ENCODE results near the gene AVPR2.

The AVPR2 gene

GRCh38 chrX:153879741-153880439 is 24.6 kb upstream of the AVPR2 start:
- no peak for DNase-seq
- no peak overlapping the region for H3K9ac ChIP-seq (ENCODE audit: low read depth, low read length)
- H3K36me3 ChIP-seq (ENCODE audit: insufficient read depth, low read length), result no peaks in the 10 kb centered on the region
- no peak overlapping the region for H3K4me3 ChIP-seq (ENCODE audit: low read depth in 1 of 2, low read length in 2 of 2)
- no peaks in the 10 kb centered on the region for H3K79me2 ChIP-seq (ENCODE audit: insufficient read depth, low read length)
- no peak overlapping the region for H3K27ac ChIP-seq (ENCODE audit: low read length)
- H3K9me3 ChIP-seq (ENCODE audit: insufficient read depth, low read length, severe bottlenecking), result no peaks in the 10 kb centered on the region
- TF ChIP-seq EZH2 (IDR thresholded peaks at IDR 0.05; ENCODE audit: borderline replicate concordance, low read depth, low read length, severe bottlenecking), result no peak
- no peak for TF ChIP-seq CTCF (IDR thresholded peaks at IDR 0.05; ENCODE audit: borderline replicate concordance, extremely low read depth, low read length, poor library complexity, severe bottlenecking)
- no peak overlapping the region for H2AFZ ChIP-seq (ENCODE audit: low read depth, low read length)
- peaks cover 12% of the 10 kb centered on the region for H4K20me1 ChIP-seq (ENCODE audit: insufficient read depth, low read length)
- H3K27me3 ChIP-seq (ENCODE audit: insufficient read depth, low read length, poor library complexity), result no peaks in the 10 kb centered on the region
- no peak for ATAC-seq (ENCODE audit: insufficient read depth, low read depth)
- no peaks in the 10 kb centered on the region; the same call in 1 of the 2 replicates for H3K4me1 ChIP-seq (ENCODE audit: insufficient read depth, low read length)
- no peak overlapping the region for H3K4me2 ChIP-seq (ENCODE audit: insufficient read depth, low read length)

- ATAC-seq (ENCODE audit: insufficient read depth, low read depth) (no peak), DNase-seq (no peak)
- no peaks in the 10 kb centered on the region for H3K27me3 ChIP-seq (ENCODE audit: insufficient read depth, low read length, poor library complexity)
- no peak overlapping the region for H3K4me3 ChIP-seq (ENCODE audit: low read depth in 1 of 2, low read length in 2 of 2)
- no peaks in the 10 kb centered on the region for H3K9me3 ChIP-seq (ENCODE audit: insufficient read depth, low read length, severe bottlenecking)
- no peaks in the 10 kb centered on the region; the same call in 1 of the 2 replicates for H3K4me1 ChIP-seq (ENCODE audit: insufficient read depth, low read length)
- H3K27ac ChIP-seq (ENCODE audit: low read length), result no peak overlapping the region
- H3K4me2 ChIP-seq (ENCODE audit: insufficient read depth, low read length), result no peak overlapping the region
- no peaks in the 10 kb centered on the region for H3K79me2 ChIP-seq (ENCODE audit: insufficient read depth, low read length)
- H4K20me1 ChIP-seq (ENCODE audit: insufficient read depth, low read length), result peaks cover 8% of the 10 kb centered on the region
- no peak overlapping the region for H2AFZ ChIP-seq (ENCODE audit: low read depth, low read length)
- TF ChIP-seq CTCF (IDR thresholded peaks at IDR 0.05; ENCODE audit: borderline replicate concordance, extremely low read depth, low read length, poor library complexity, severe bottlenecking) (no peak), EZH2 (IDR thresholded peaks at IDR 0.05; ENCODE audit: borderline replicate concordance, low read depth, low read length, severe bottlenecking) (no peak)
- no peak overlapping the region for H3K9ac ChIP-seq (ENCODE audit: low read depth, low read length)
- H3K36me3 ChIP-seq (ENCODE audit: insufficient read depth, low read length), result no peaks in the 10 kb centered on the region
Observed at GRCh38 chrX:153880440-153880815, 24.0 kb upstream of the AVPR2 start.

DNA sequence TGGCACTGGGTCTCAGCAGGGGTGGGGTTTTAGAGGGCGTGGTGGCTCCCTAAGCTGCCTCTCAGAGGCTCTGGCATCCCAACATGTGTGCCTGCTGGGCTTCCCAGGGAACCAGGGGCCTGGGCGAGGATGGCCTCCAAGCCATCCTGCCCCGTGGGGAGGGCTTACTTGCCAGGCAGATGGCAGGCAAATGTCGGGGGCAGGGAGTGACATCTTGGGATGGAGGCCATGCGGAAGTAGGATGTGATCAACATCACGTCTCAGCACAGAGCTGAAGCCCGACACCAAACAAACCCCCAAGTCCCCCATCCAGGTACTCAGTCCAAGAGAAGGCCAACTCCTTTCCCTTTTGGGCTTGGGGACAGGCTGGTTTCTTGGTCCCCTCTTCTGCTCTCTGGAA is 23.2 kb upstream of the AVPR2 start:
- H2AFZ ChIP-seq (ENCODE audit: low read depth, low read length), result no peak overlapping the region
- no peak overlapping the region for H3K27ac ChIP-seq (ENCODE audit: low read length)
- TF ChIP-seq EZH2 (IDR thresholded peaks at IDR 0.05; ENCODE audit: borderline replicate concordance, low read depth, low read length, severe bottlenecking) (no peak), CTCF (IDR thresholded peaks at IDR 0.05; ENCODE audit: borderline replicate concordance, extremely low read depth, low read length, poor library complexity, severe bottlenecking) (no peak)
- no peaks in the 10 kb centered on the region; the same call in 1 of the 2 replicates for H3K4me1 ChIP-seq (ENCODE audit: insufficient read depth, low read length)
- H4K20me1 ChIP-seq (ENCODE audit: insufficient read depth, low read length), result peaks cover 8% of the 10 kb centered on the region
- H3K4me3 ChIP-seq (ENCODE audit: low read depth in 1 of 2, low read length in 2 of 2), result no peak overlapping the region
- no peaks in the 10 kb centered on the region for H3K27me3 ChIP-seq (ENCODE audit: insufficient read depth, low read length, poor library complexity)
- H3K36me3 ChIP-seq (ENCODE audit: insufficient read depth, low read length), result no peaks in the 10 kb centered on the region
- H3K79me2 ChIP-seq (ENCODE audit: insufficient read depth, low read length), result no peaks in the 10 kb centered on the region
- H3K9ac ChIP-seq (ENCODE audit: low read depth, low read length), result no peak overlapping the region
- H3K9me3 ChIP-seq (ENCODE audit: insufficient read depth, low read length, severe bottlenecking), result no peaks in the 10 kb centered on the region
- DNase-seq, result no peak
- no peak overlapping the region for H3K4me2 ChIP-seq (ENCODE audit: insufficient read depth, low read length)
- ATAC-seq (ENCODE audit: insufficient read depth, low read depth), result no peak

Measured in DND-41 (cell line).